Right lobe of liver (tissue), 4 donors: ENCODE results near the gene VAPB.

Experiments used
- CTCF ChIP-seq, 4 donors: fragments of 200-600 bp in 3 of 4; fragments of 450-650 bp in 1 of 4; IDR thresholded peaks; one replicate each; pipeline versions ENCODE4 v1.5.1 to v1.8.0; 2016 to 2022; ENCODE audit warnings: antibody characterized with exemption in 4 of 4, mild to moderate bottlenecking in 2 of 4
- POLR2A ChIP-seq: fragments of 450-650 bp; IDR thresholded peaks from one replicate; pipeline ENCODE4 v1.6.1; 2017; ENCODE audit warnings: antibody characterized with exemption, mild to moderate bottlenecking
- donor health status: DM: no; HTN: no; CAD: no.
- donor health status: DM: no; HTN: no; CAD: no.
- donor health status: DM: no; HTN: yes; CAD: no.

- TF ChIP-seq POLR2A = no peak
- TF ChIP-seq CTCF (IDR thresholded peaks at IDR 0.05) = no peak
Observed at GRCh38 chr20:58407201-58407873, 18.3 kb downstream of the VAPB start.
